GM12878 (cell line): ENCODE data around the gene ABCB8. TPM values are rescaled to one million over a fixed set of nuclear protein-coding genes. Genes with fewer than 3 reads are reported as not detected.

ENCODE experiments used
- CREB1 ChIP-seq: IDR thresholded peaks from 2 replicates; pipeline ENCODE4 v1.6.1; 2012; ENCODE audit warnings: low read depth, mild to moderate bottlenecking, inconsistent platforms
- E2F4 ChIP-seq: IDR thresholded peaks from 2 replicates; pipeline ENCODE4 v1.6.1; 2012; ENCODE audit warnings: low read depth, low read length, improper control_type of control experiment
- EED ChIP-seq: sonication (generic); IDR thresholded peaks from 2 replicates; pipeline ENCODE4 v1.6.1; 2016; ENCODE audit warnings: antibody characterized with exemption, low read depth
- EP300 ChIP-seq, 2 experiments: fragments of 150-350 bp in 1 of 2; IDR thresholded peaks; 2 replicates each; pipeline ENCODE4 v1.6.1; 2011 to 2012; ENCODE audit warnings: low read depth in 2 of 2, low read length in 2 of 2, borderline replicate concordance in 1 of 2, improper control_type of control experiment in 1 of 2, inconsistent platforms in 1 of 2; ENCODE audit not compliant: control insufficient read depth in 1 of 2
- JUNB ChIP-seq: IDR thresholded peaks from 2 replicates; pipeline ENCODE4 v1.6.1; 2016; ENCODE audit warnings: antibody characterized with exemption, mild to moderate bottlenecking
- MEF2A ChIP-seq: IDR thresholded peaks from 2 replicates; pipeline ENCODE4 v1.6.1; 2011; ENCODE audit warnings: low read depth, mild to moderate bottlenecking, low read length, moderate library complexity; ENCODE audit not compliant: insufficient read depth
- NFXL1 ChIP-seq: fragments of 450-650 bp; IDR thresholded peaks from 2 replicates; pipeline ENCODE4 v1.6.1; 2017; ENCODE audit warnings: antibody characterized with exemption, mild to moderate bottlenecking, borderline replicate concordance
- NKRF ChIP-seq: fragments of 450-650 bp; conservative IDR thresholded peaks from 2 replicates; pipeline ENCODE4 v1.6.1; 2017; ENCODE audit warnings: mild to moderate bottlenecking, moderate library complexity
- NR2C1 ChIP-seq: fragments of 450-650 bp; IDR thresholded peaks from 2 replicates; pipeline ENCODE4 v1.6.1; 2017; ENCODE audit warnings: antibody characterized with exemption, mild to moderate bottlenecking, moderate library complexity
- NR2C2 ChIP-seq: IDR thresholded peaks from 2 replicates; pipeline ENCODE4 v1.6.1; 2011; ENCODE audit warnings: borderline replicate concordance, low read depth; ENCODE audit not compliant: control insufficient read depth, insufficient read length
- PKNOX1 ChIP-seq: fragments of 450-650 bp; IDR thresholded peaks from 2 replicates; pipeline ENCODE4 v1.6.1; 2016; ENCODE audit warnings: mild to moderate bottlenecking
- ZBED1 ChIP-seq: IDR thresholded peaks from 2 replicates; pipeline ENCODE4 v1.6.1; 2016; ENCODE audit warnings: borderline replicate concordance
- ZBTB33 ChIP-seq: fragments of 450-650 bp; IDR thresholded peaks from 2 replicates; pipeline ENCODE4 v1.6.1; 2017; ENCODE audit warnings: mild to moderate bottlenecking
- polyA plus RNA-seq, 11 experiments: library from polyadenylated mRNA; depleted of rRNA in 4 of 11; unstranded in 6 of 11; stranded (reverse) in 5 of 11; fragments of >200 nt; fragmentation: Nextera tagmentation in 4 of 11; fragmentation: Illumina TruSeq in 1 of 11; extraction: Ambion mirVana in 4 of 11; extraction: Trizol in 1 of 11; gene quantifications; 1 replicate in 1 of 11; 2 replicates in 10 of 11; pipeline versions ENCODE4 v1.2.1 to v1.2.3, GENCODE V29; 2011 to 2016; ENCODE audit warnings: inconsistent platforms in 2 of 11, missing spikeins in 2 of 11, low read depth in 1 of 11
- total RNA-seq, 4 experiments: library from RNA; depleted of rRNA in 3 of 4; stranded (reverse); fragments of >200 nt in 3 of 4; fragmentation: Illumina TruSeq in 1 of 4; extraction: Trizol in 1 of 4; gene quantifications; 2 replicates each; pipeline versions ENCODE4 v1.2.1 to v1.2.3, GENCODE V29; 2013 to 2021

ABCB8 gene
- total and polyA plus RNA-seq, 10 of the 15 experiments (the other 5 are each of a cell fraction or from before 2014, with no cell fraction given) = 0.77 to 34.8 (median 18.9) TPM

- TF ChIP-seq NR2C1 (no peak), ZBTB33 (no peak), ZBED1 (no peak), MEF2A (no peak), JUNB (no peak), E2F4 (no peak), EP300 (IDR thresholded peaks at IDR 0.05; ENCODE audit: borderline replicate concordance in 1 of 2, control insufficient read depth in 1 of 2, low read depth in 2 of 2, low read length in 2 of 2) (no peak), CREB1 (no peak), NFXL1 (no peak), NR2C2 (no peak), EED (no peak), PKNOX1 (no peak), NKRF (no peak)
- TF ChIP-seq, all 136 proteins: peak for 0
Observed at GRCh38 chr7:151056666-151057505, 28.6 kb downstream of the ABCB8 start (continued).
